Activated T-cell treated with anti-CD3 and anti-CD28 coated beads, Interleukin-2, amount 50 U/mL, for 24 hours (primary cell): ENCODE results near the gene MEGF11.
"Not testable (repeated sequence)": the region's sequence is repeated elsewhere in the genome, so short reads cannot be mapped to it uniquely, and the experiment has no call there.

Source experiments
- DNase-seq: peaks from one replicate; pipeline ENCODE4 v3.0.0-alpha.2; 2020
- H3K27ac Mint-ChIP-seq: 2 replicates; pipeline ENCODE4 v1.8.0; 2020; ENCODE audit warnings: mild to moderate bottlenecking, mixed read lengths
- H3K27me3 Mint-ChIP-seq: 2 replicates; pipeline ENCODE4 v1.8.0; 2020; ENCODE audit warnings: mixed read lengths
- H3K36me3 Mint-ChIP-seq: 2 replicates; pipeline ENCODE4 v1.8.0; 2020; ENCODE audit warnings: low read depth, mixed read lengths
- H3K4me1 Mint-ChIP-seq: 2 replicates; pipeline ENCODE4 v1.8.0; 2020; ENCODE audit warnings: low read depth, mixed read lengths
- H3K4me3 Mint-ChIP-seq: 2 replicates; pipeline ENCODE4 v1.8.0; 2020; ENCODE audit warnings: mild to moderate bottlenecking, moderate library complexity, mixed read lengths
- H3K9me3 Mint-ChIP-seq: 2 replicates; pipeline ENCODE4 v1.8.0; 2020; ENCODE audit warnings: mixed read lengths

The MEGF11 gene

GRCh38 chr15:66254951-66255676 is 1.6 kb upstream of the MEGF11 start:
- DNase-seq: no peak
- Mint-ChIP-seq H3K27ac (no peak overlapping the region), H3K4me3 (no peak overlapping the region), H3K36me3 (no peaks in the 10 kb centered on the region), H3K27me3 (peaks cover 78% of the 10 kb centered on the region), H3K4me1 (peaks cover 18% of the 10 kb centered on the region), H3K9me3 (no peaks in the 10 kb centered on the region)

DNA sequence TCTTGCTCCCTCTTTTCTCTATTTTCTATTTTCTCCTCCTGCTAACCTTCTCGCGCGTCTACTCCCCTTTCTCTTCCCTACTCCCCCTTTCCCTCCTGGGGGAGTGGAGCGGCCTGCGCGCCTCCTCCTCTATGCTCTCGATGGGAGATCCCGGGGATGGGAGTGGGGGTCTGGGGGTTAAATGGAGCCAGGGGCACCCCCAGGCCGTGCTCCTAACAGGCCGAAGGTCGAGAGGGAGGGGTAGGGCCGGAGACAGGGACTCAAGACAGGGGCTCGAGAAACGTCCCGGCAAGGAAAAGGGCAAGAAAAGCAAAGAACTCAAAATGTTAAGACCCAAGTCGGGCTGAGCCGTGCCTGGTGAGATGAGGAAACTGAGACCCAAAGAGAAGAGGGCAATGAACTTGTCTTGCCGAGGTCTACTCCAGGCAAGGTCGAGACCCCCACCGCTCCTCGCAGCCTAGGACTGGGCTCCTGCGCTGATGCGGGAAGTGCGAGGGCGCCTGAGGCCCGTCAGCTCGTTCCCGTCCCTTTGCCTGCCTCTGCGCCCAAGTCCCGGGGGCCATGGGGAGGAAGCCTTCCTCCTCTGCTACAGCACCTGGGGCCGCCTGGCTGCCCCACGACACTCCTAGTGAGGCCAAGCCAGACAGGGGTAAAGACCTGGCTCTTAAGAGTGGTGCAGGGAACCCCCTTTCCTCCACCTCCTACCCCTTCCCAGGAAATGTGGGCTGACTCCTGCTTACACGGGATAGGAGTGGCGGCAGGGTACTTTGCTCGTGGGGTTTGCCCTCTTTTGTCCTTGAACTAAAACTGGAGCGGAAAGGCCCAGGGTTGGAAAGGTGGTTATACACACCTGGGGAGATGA is 770 bp upstream of the MEGF11 start:
- H3K4me3 Mint-ChIP-seq: peak overlapping the region; percentile 75
- DNase-seq: peak; percentile 35
- peaks cover 18% of the 10 kb centered on the region for H3K4me1 Mint-ChIP-seq
- no peaks in the 10 kb centered on the region for H3K36me3 Mint-ChIP-seq
- H3K27ac Mint-ChIP-seq: no peak overlapping the region
- peaks cover 80% of the 10 kb centered on the region for H3K27me3 Mint-ChIP-seq
- H3K9me3 Mint-ChIP-seq: no peaks in the 10 kb centered on the region

DNA sequence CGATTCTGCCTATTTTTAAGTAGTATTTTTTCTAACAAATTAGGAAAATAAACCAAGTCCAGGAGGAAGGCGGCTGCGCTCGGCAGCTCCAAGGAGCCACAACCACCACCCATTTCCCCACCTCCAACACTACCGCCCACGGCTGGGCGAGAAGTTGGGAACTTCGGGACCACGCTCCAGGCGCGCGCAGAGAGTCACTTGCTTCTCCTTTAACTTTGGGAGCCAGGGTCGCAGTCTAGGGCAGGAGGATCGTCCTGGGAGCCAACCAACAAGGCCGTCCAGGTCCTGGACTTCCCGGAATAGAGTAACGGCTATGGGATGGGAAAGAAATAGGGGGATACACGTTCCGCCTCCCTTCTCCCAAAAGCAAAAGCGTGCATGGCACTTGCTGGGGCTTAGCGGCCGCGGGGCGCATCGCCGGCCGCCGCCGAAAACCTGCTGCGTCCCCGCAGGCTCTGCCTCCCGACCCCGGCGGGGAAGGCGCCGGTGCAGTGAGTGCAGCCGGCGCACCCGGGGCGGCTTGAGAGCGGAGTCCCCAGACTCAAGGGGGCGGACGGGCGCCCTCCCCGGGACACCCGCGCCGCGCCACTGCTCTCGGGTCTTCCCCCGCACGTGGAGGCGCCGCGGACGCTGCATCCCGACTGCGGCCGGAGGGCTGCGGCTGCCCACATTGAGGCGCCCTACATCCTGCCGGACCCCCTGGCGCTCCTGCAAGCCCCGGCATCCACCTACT is 699 bp downstream of the MEGF11 start:
- peaks cover 72% of the 10 kb centered on the region for H3K27me3 Mint-ChIP-seq
- peak overlapping the region; percentile 73 for H3K4me3 Mint-ChIP-seq
- no peaks in the 10 kb centered on the region for H3K36me3 Mint-ChIP-seq
- peaks cover 18% of the 10 kb centered on the region for H3K4me1 Mint-ChIP-seq
- H3K9me3 Mint-ChIP-seq: no peaks in the 10 kb centered on the region
- H3K27ac Mint-ChIP-seq: no peak overlapping the region
- peak; percentile 54 for DNase-seq

GRCh38 chr15:66251790-66252684 is 1.5 kb downstream of the MEGF11 start:
- Mint-ChIP-seq H3K27me3 (peaks cover 71% of the 10 kb centered on the region), H3K36me3 (no peaks in the 10 kb centered on the region), H3K27ac (no peak overlapping the region), H3K9me3 (no peaks in the 10 kb centered on the region), H3K4me1 (peaks cover 18% of the 10 kb centered on the region), H3K4me3 (peak overlapping the region; percentile 73)
- peak; percentile 72 for DNase-seq

GRCh38 chr15:66251065-66251789 is 2.3 kb downstream of the MEGF11 start:
- H3K4me3 Mint-ChIP-seq: no peak overlapping the region
- peaks cover 66% of the 10 kb centered on the region for H3K27me3 Mint-ChIP-seq
- peaks cover 18% of the 10 kb centered on the region for H3K4me1 Mint-ChIP-seq
- H3K36me3 Mint-ChIP-seq: no peaks in the 10 kb centered on the region
- H3K9me3 Mint-ChIP-seq: no peaks in the 10 kb centered on the region
- no peak overlapping the region for H3K27ac Mint-ChIP-seq
- no peak for DNase-seq

GRCh38 chr15:66249605-66250174 is 3.9 kb downstream of the MEGF11 start:
- H3K9me3 Mint-ChIP-seq: no peaks in the 10 kb centered on the region
- H3K27me3 Mint-ChIP-seq: peaks cover 59% of the 10 kb centered on the region
- peaks cover 18% of the 10 kb centered on the region for H3K4me1 Mint-ChIP-seq
- H3K36me3 Mint-ChIP-seq: no peaks in the 10 kb centered on the region
- H3K4me3 Mint-ChIP-seq: no peak overlapping the region
- no peak overlapping the region for H3K27ac Mint-ChIP-seq
- DNase-seq: no peak

GRCh38 chr15:66246937-66247336 is 6.6 kb downstream of the MEGF11 start:
- no peaks in the 10 kb centered on the region for H3K9me3 Mint-ChIP-seq
- peaks cover 6% of the 10 kb centered on the region for H3K4me1 Mint-ChIP-seq
- peaks cover 40% of the 10 kb centered on the region for H3K27me3 Mint-ChIP-seq
- no peak overlapping the region for H3K4me3 Mint-ChIP-seq
- no peak for DNase-seq
- H3K36me3 Mint-ChIP-seq: no peaks in the 10 kb centered on the region
- H3K27ac Mint-ChIP-seq: no peak overlapping the region

- H3K27me3 Mint-ChIP-seq: peaks cover 30% of the 10 kb centered on the region
- H3K4me3 Mint-ChIP-seq, H3K9me3 Mint-ChIP-seq, H3K36me3 Mint-ChIP-seq, H3K27ac Mint-ChIP-seq, DNase-seq, H3K4me1 Mint-ChIP-seq: not testable (repeated sequence)
Observed at GRCh38 chr15:66245832-66246231, 7.7 kb downstream of the MEGF11 start.

- H3K4me3 Mint-ChIP-seq: no peak overlapping the region
Observed at GRCh38 chr15:66241908-66242285, 11.7 kb downstream of the MEGF11 start.

DNA sequence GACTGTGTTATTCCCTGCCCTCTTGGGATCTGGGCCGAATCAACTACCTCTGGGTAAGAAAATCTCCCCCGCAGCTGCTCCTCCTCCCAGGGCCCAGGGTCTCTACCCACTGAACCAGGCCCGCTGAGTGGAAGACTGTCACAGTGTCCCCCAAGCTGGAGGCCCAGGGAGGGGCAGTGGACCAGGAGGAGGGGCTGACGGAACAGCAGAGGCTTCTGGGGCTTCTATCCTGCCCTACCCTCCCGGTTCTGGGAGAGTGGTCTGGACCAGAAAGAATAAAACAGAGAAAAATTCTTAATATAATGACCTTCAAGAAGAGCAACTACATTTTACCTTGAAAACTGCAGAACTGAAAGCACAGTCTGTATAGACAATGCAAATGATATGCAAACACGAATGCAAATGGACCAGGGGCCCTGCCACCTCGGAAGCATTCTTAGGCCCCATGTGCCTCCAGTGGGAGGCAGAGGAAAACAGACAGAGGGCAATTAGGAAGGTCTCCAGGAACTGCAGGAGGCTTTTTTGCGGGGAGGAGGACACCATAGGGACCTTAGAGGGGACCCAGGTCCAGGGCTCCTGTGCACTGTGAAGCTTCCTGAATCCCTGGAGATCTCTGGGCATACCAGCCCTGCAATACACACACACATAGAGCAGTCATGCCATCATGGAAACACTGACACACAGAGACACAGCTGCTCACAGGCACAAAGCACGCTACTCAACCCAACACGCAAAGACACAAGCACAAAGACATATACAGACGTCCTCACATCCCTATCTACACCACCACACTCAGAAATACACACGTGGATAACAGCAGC is 12.3 kb downstream of the MEGF11 start:
- Mint-ChIP-seq H3K4me1 (no peaks in the 10 kb centered on the region), H3K9me3 (no peaks in the 10 kb centered on the region), H3K4me3 (no peak overlapping the region), H3K36me3 (no peaks in the 10 kb centered on the region), H3K27me3 (peaks cover 14% of the 10 kb centered on the region), H3K27ac (no peak overlapping the region)
- no peak for DNase-seq

More at GRCh38 chr15:66241908-66242285, 11.7 kb downstream of the MEGF11 start:
- Mint-ChIP-seq H3K27me3 (peaks cover 12% of the 10 kb centered on the region), H3K27ac (no peak overlapping the region), H3K36me3 (no peaks in the 10 kb centered on the region), H3K9me3 (no peaks in the 10 kb centered on the region), H3K4me1 (no peaks in the 10 kb centered on the region)
- no peak for DNase-seq

DNA sequence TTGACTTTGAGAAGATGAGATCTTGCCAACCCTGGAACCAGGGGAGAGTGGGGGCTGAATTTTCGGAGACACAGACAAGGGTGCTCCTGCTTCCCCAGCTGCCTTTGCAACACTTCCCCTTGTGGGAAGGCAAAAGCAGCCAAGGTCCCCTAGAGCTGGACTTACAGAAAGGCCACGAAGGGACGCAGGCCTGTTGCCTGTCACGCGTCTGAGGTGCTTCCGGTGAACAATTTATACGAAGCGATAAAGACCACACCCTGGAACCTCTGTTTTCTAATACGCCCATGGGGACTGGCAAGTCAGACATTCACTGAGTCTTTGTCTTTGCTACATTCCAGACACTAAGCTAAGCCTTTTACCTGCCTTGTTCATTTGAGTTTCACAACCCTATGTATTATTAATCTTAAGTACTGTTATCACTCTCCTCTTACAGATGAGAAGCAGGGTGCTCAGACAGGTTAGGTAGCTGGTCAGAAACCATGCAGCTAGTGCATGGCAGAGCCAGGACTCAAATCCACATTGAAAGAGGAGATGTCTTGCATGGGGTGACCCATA is 13.2 kb downstream of the MEGF11 start:
- DNase-seq: no peak
- no peak overlapping the region for H3K4me3 Mint-ChIP-seq
- peaks cover 13% of the 10 kb centered on the region for H3K27me3 Mint-ChIP-seq
- H3K27ac Mint-ChIP-seq: no peak overlapping the region
- H3K9me3 Mint-ChIP-seq: no peaks in the 10 kb centered on the region
- H3K4me1 Mint-ChIP-seq: no peaks in the 10 kb centered on the region
- no peaks in the 10 kb centered on the region for H3K36me3 Mint-ChIP-seq

DNA sequence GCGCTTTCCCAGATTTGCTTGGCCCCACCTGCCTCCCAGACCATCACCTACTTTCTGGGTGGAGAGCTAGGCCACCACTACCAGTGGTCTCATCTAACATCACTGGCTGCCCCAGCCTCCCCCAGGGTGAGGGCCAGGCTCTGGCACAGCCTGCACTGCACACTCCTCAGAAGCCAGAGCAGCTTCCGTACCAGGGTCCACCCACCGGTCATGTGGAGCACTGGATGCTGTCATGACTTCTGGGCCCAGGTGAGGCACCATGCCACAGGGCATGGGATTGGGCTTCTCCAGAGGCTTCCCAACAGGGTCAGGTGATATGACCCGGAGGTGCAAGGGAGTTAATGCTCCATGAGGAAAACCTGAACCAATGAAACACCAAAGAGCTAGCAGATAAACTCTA is 14.0 kb downstream of the MEGF11 start:
- H3K27me3 Mint-ChIP-seq: peaks cover 10% of the 10 kb centered on the region
- no peaks in the 10 kb centered on the region for H3K9me3 Mint-ChIP-seq
- no peak for DNase-seq
- H3K27ac Mint-ChIP-seq: no peak overlapping the region
- H3K4me1 Mint-ChIP-seq: no peaks in the 10 kb centered on the region
- no peak overlapping the region for H3K4me3 Mint-ChIP-seq
- H3K36me3 Mint-ChIP-seq: no peaks in the 10 kb centered on the region
